GM04503 (cell line): Measurements from ENCODE around the gene ENGASE.
"Not testable (repeated sequence)": the region's sequence is repeated elsewhere in the genome, so short reads cannot be mapped to it uniquely, and the experiment has no call there.

Experiments used
- DNase-seq: peaks from one replicate; pipeline ENCODE4 v3.0.0-alpha.2; 2012; ENCODE audit warnings: low read depth

ENGASE gene

GRCh38 chr17:79053251-79053925 lies 21.2 kb upstream of the ENGASE start:
- DNase-seq, result peak; percentile 74

- no peak for DNase-seq
Measured at GRCh38 chr17:79054200-79054960, 20.2 kb upstream of the ENGASE start.

- no peak for DNase-seq
Measured at GRCh38 chr17:79055197-79055596, 19.4 kb upstream of the ENGASE start.

- no peak for DNase-seq
Measured at GRCh38 chr17:79057737-79058385, 16.8 kb upstream of the ENGASE start.

GRCh38 chr17:79062691-79063090 lies 11.9 kb upstream of the ENGASE start:
- no peak for DNase-seq

GRCh38 chr17:79064026-79064425 lies 10.6 kb upstream of the ENGASE start:
- DNase-seq, result no peak

GRCh38 chr17:79065105-79065670 lies 9.4 kb upstream of the ENGASE start:
- no peak for DNase-seq

GRCh38 chr17:79066963-79067362 lies 7.7 kb upstream of the ENGASE start:
- no peak for DNase-seq

- no peak for DNase-seq
Measured at GRCh38 chr17:79070266-79070880, 4.3 kb upstream of the ENGASE start.

- DNase-seq, result no peak
Measured at GRCh38 chr17:79071161-79071740, 3.4 kb upstream of the ENGASE start.

GRCh38 chr17:79072544-79072943 lies 2.1 kb upstream of the ENGASE start:
- no peak for DNase-seq

- no peak for DNase-seq
Measured at GRCh38 chr17:79073016-79073705, 1.5 kb upstream of the ENGASE start.

GRCh38 chr17:79073706-79074088 lies 927 bp upstream of the ENGASE start:
- no peak for DNase-seq

- DNase-seq, result not testable (repeated sequence)
Measured at GRCh38 chr17:79074121-79074648, 439 bp upstream of the ENGASE start.

GRCh38 chr17:79075446-79075750 lies 774 bp downstream of the ENGASE start:
- DNase-seq, result no peak

- no peak for DNase-seq
Measured at GRCh38 chr17:79075861-79076406, 1.3 kb downstream of the ENGASE start.

- DNase-seq, result no peak
Measured at GRCh38 chr17:79077587-79077986, 3.0 kb downstream of the ENGASE start.

- no peak for DNase-seq
Measured at GRCh38 chr17:79078476-79079190, 4.0 kb downstream of the ENGASE start.

GRCh38 chr17:79079421-79080200 lies 5.0 kb downstream of the ENGASE start:
- no peak for DNase-seq

GRCh38 chr17:79080349-79080748 lies 5.7 kb downstream of the ENGASE start:
- DNase-seq, result no peak
